ENCODE results near the gene CD38.

- no peak for TF ChIP-seq ZNF3 (CRISPR knock-in tag; IDR thresholded peaks at IDR 0.05)
- TF ChIP-seq, protein P1, sequence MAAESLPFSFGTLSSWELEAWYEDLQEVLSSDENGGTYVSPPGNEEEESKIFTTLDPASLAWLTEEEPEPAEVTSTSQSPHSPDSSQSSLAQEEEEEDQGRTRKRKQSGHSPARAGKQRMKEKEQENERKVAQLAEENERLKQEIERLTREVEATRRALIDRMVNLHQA (CRISPR knock-in tag; IDR thresholded peaks at IDR 0.05), result no peak
- TF ChIP-seq TP53 (CRISPR knock-in tag; conservative IDR thresholded peaks at IDR 0.05), result no peak
- TF ChIP-seq CHD2 (IDR thresholded peaks at IDR 0.05; ENCODE audit: low read depth, low read length), result no peak
- no peak for TF ChIP-seq NONO (IDR thresholded peaks at IDR 0.05)
- no peak for TF ChIP-seq NONO (CRISPR knock-in tag; conservative IDR thresholded peaks at IDR 0.05)
- TF ChIP-seq GLI4 (CRISPR knock-in tag; IDR thresholded peaks at IDR 0.05; ENCODE audit: borderline replicate concordance), result no peak
- TF ChIP-seq MAF1 (CRISPR knock-in tag; IDR thresholded peaks at IDR 0.05; ENCODE audit: borderline replicate concordance), result no peak
- no peak for TF ChIP-seq GABPB1 (CRISPR knock-in tag; IDR thresholded peaks at IDR 0.05)
- no peak for TF ChIP-seq CHD4 (IDR thresholded peaks at IDR 0.05; ENCODE audit: borderline replicate concordance, low read length)
- no peak for TF ChIP-seq MXD1 (CRISPR knock-in tag; IDR thresholded peaks at IDR 0.05)
- TF ChIP-seq SMYD3 (CRISPR knock-in tag; IDR thresholded peaks at IDR 0.05), result no peak
Measured at GRCh38 chr4:15851969-15852368, 73.8 kb downstream of the CD38 start.
